T-helper 1 cell treated with Interleukin-12 subunit alpha and Interleukin-12 subunit beta and Interleukin-4 antibody, amounts not matched to agents 30 μg/mL and 1 μg/mL, for 36 hours (primary cell): ENCODE measurements around the gene ADAM8.
"Not testable (repeated sequence)": the region's sequence is repeated elsewhere in the genome, so short reads cannot be mapped to it uniquely, and the experiment has no call there.

Experiments used
- H3K27ac Mint-ChIP-seq: one replicate; pipeline ENCODE4 v1.8.0; 2021; ENCODE audit warnings: mild to moderate bottlenecking, mixed read lengths
- H3K27me3 Mint-ChIP-seq: one replicate; pipeline ENCODE4 v1.8.0; 2021; ENCODE audit warnings: low read depth, mixed read lengths
- H3K36me3 Mint-ChIP-seq: one replicate; pipeline ENCODE4 v1.8.0; 2021; ENCODE audit warnings: low read depth, mixed read lengths
- H3K4me1 Mint-ChIP-seq: one replicate; pipeline ENCODE4 v1.8.0; 2021; ENCODE audit warnings: low read depth, mixed read lengths
- H3K4me3 Mint-ChIP-seq: one replicate; pipeline ENCODE4 v1.8.0; 2021; ENCODE audit warnings: mild to moderate bottlenecking, moderate library complexity, mixed read lengths
- H3K9me3 Mint-ChIP-seq: one replicate; pipeline ENCODE4 v1.8.0; 2021; ENCODE audit warnings: mixed read lengths

The ADAM8 gene

GRCh38 chr10:133231946-133232574 is 44.6 kb downstream of the ADAM8 start:
- Mint-ChIP-seq H3K27me3 (peaks cover 65% of the 10 kb centered on the region), H3K9me3 (no peaks in the 10 kb centered on the region), H3K36me3 (no peaks in the 10 kb centered on the region), H3K4me1 (no peaks in the 10 kb centered on the region), H3K27ac (no peak overlapping the region), H3K4me3 (no peak overlapping the region)

- Mint-ChIP-seq H3K9me3 (no peaks in the 10 kb centered on the region), H3K4me3 (no peak overlapping the region), H3K36me3 (no peaks in the 10 kb centered on the region), H3K4me1 (no peaks in the 10 kb centered on the region), H3K27me3 (peaks cover 65% of the 10 kb centered on the region), H3K27ac (no peak overlapping the region)
Measured at GRCh38 chr10:133231244-133231945, 45.3 kb downstream of the ADAM8 start.

GRCh38 chr10:133230387-133231195 is 46.1 kb downstream of the ADAM8 start:
- no peaks in the 10 kb centered on the region for H3K36me3 Mint-ChIP-seq
- H3K9me3 Mint-ChIP-seq, result no peaks in the 10 kb centered on the region
- H3K4me3 Mint-ChIP-seq, result no peak overlapping the region
- peaks cover 6% of the 10 kb centered on the region for H3K4me1 Mint-ChIP-seq
- peaks cover 65% of the 10 kb centered on the region for H3K27me3 Mint-ChIP-seq
- no peak overlapping the region for H3K27ac Mint-ChIP-seq

GRCh38 chr10:133230044-133230361 is 46.7 kb downstream of the ADAM8 start, which contains the start of gene UTF1:
UTF1 (plus strand) TSS chr10:133230217; CDS start chr10:133230289, 72 bp downstream.
- peaks cover 64% of the 10 kb centered on the region for H3K27me3 Mint-ChIP-seq
- no peaks in the 10 kb centered on the region for H3K9me3 Mint-ChIP-seq
- H3K4me3 Mint-ChIP-seq, result peak within 1 kb of the TSS; percentile 14
- H3K36me3 Mint-ChIP-seq, result no peaks in the 10 kb centered on the region
- H3K27ac Mint-ChIP-seq, result peak within 1 kb of the TSS; percentile 67
- H3K4me1 Mint-ChIP-seq, result peaks cover 8% of the 10 kb centered on the region

GRCh38 chr10:133229265-133230043 is 47.2 kb downstream of the ADAM8 start:
- H3K27me3 Mint-ChIP-seq, result peaks cover 60% of the 10 kb centered on the region
- peak overlapping the region; percentile 14 for H3K4me3 Mint-ChIP-seq
- no peaks in the 10 kb centered on the region for H3K36me3 Mint-ChIP-seq

GRCh38 chr10:133227256-133227655 is 49.4 kb downstream of the ADAM8 start:
- H3K27ac Mint-ChIP-seq, result peak overlapping the region; percentile 65
- H3K4me1 Mint-ChIP-seq, result peaks cover 8% of the 10 kb centered on the region
- H3K9me3 Mint-ChIP-seq, result no peaks in the 10 kb centered on the region
- no peak overlapping the region for H3K4me3 Mint-ChIP-seq
- H3K27me3 Mint-ChIP-seq, result peaks cover 38% of the 10 kb centered on the region
- H3K36me3 Mint-ChIP-seq, result no peaks in the 10 kb centered on the region

More at GRCh38 chr10:133229265-133230043, 47.2 kb downstream of the ADAM8 start:
- Mint-ChIP-seq H3K27ac (peak overlapping the region; percentile 67), H3K9me3 (no peaks in the 10 kb centered on the region), H3K4me1 (peaks cover 8% of the 10 kb centered on the region)

- no peaks in the 10 kb centered on the region for H3K9me3 Mint-ChIP-seq
- peaks cover 8% of the 10 kb centered on the region for H3K4me1 Mint-ChIP-seq
- no peak overlapping the region for H3K4me3 Mint-ChIP-seq
- H3K27ac Mint-ChIP-seq, result no peak overlapping the region
- H3K27me3 Mint-ChIP-seq, result peaks cover 29% of the 10 kb centered on the region
- no peaks in the 10 kb centered on the region for H3K36me3 Mint-ChIP-seq
Measured at GRCh38 chr10:133226251-133226808, 50.3 kb downstream of the ADAM8 start.

- H3K4me1 Mint-ChIP-seq, result peaks cover 8% of the 10 kb centered on the region
- H3K36me3 Mint-ChIP-seq, result no peaks in the 10 kb centered on the region
- peak overlapping the region; percentile 26 for H3K4me3 Mint-ChIP-seq
- H3K27ac Mint-ChIP-seq, result peak overlapping the region; percentile 31
- H3K27me3 Mint-ChIP-seq, result peaks cover 26% of the 10 kb centered on the region
- no peaks in the 10 kb centered on the region for H3K9me3 Mint-ChIP-seq
Measured at GRCh38 chr10:133225707-133226191, 50.9 kb downstream of the ADAM8 start.

GRCh38 chr10:133224756-133225372 is 51.8 kb downstream of the ADAM8 start:
- peaks cover 8% of the 10 kb centered on the region for H3K4me1 Mint-ChIP-seq
- H3K27ac Mint-ChIP-seq, result no peak overlapping the region
- H3K36me3 Mint-ChIP-seq, result no peaks in the 10 kb centered on the region
- H3K4me3 Mint-ChIP-seq, result no peak overlapping the region
- peaks cover 26% of the 10 kb centered on the region for H3K27me3 Mint-ChIP-seq
- no peaks in the 10 kb centered on the region for H3K9me3 Mint-ChIP-seq

- no peak overlapping the region for H3K27ac Mint-ChIP-seq
- H3K27me3 Mint-ChIP-seq, result peaks cover 21% of the 10 kb centered on the region
- H3K9me3 Mint-ChIP-seq, result no peaks in the 10 kb centered on the region
- no peaks in the 10 kb centered on the region for H3K36me3 Mint-ChIP-seq
- H3K4me3 Mint-ChIP-seq, result no peak overlapping the region
- H3K4me1 Mint-ChIP-seq, result peaks cover 8% of the 10 kb centered on the region
Measured at GRCh38 chr10:133224076-133224475, 52.6 kb downstream of the ADAM8 start.

GRCh38 chr10:133221756-133222155 is 54.9 kb downstream of the ADAM8 start:
- H3K27ac Mint-ChIP-seq, H3K4me1 Mint-ChIP-seq, H3K36me3 Mint-ChIP-seq, H3K4me3 Mint-ChIP-seq, H3K9me3 Mint-ChIP-seq, H3K27me3 Mint-ChIP-seq: not testable (repeated sequence)

- Mint-ChIP-seq H3K36me3 (no peaks in the 10 kb centered on the region), H3K27me3 (peaks cover 5% of the 10 kb centered on the region), H3K27ac (no peak overlapping the region), H3K9me3 (no peaks in the 10 kb centered on the region), H3K4me1 (peaks cover 8% of the 10 kb centered on the region), H3K4me3 (no peak overlapping the region)
Measured at GRCh38 chr10:133221331-133221730, 55.3 kb downstream of the ADAM8 start.

- no peaks in the 10 kb centered on the region for H3K27me3 Mint-ChIP-seq
- H3K4me1 Mint-ChIP-seq, result no peaks in the 10 kb centered on the region
- H3K36me3 Mint-ChIP-seq, result no peaks in the 10 kb centered on the region
- no peaks in the 10 kb centered on the region for H3K9me3 Mint-ChIP-seq
- H3K27ac Mint-ChIP-seq, result no peak overlapping the region
- no peak overlapping the region for H3K4me3 Mint-ChIP-seq
Measured at GRCh38 chr10:133219782-133220181, 56.9 kb downstream of the ADAM8 start.
